NCI-H526 treated with DMSO at 0.1 percent for 48 hours (cell line): ENCODE results near the gene HIVEP2.

Experiments
- DNase-seq: peaks from one replicate; lab custom pipeline; 2025; lab: John Stamatoyannopoulos, UW

HIVEP2 gene

DNA sequence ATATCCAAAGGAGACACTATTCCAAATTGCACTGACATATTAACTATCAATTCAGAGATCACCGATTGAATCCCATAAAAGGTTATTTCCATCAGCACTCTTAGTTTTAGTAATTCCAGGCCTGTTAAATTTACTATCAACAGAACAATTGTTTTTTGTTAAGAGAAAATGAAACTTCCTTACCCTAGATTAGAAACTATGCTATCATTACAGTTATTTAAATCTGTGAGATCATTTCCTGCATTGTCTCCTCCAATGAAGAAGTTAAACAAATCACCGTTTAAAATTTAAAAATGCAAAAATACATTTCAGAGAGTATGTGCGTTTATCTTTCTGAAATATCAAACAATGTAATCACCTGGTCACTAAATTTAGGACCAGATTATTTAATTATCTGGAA is 57.5 kb downstream of the HIVEP2 start:
- no peak for DNase-seq

DNA sequence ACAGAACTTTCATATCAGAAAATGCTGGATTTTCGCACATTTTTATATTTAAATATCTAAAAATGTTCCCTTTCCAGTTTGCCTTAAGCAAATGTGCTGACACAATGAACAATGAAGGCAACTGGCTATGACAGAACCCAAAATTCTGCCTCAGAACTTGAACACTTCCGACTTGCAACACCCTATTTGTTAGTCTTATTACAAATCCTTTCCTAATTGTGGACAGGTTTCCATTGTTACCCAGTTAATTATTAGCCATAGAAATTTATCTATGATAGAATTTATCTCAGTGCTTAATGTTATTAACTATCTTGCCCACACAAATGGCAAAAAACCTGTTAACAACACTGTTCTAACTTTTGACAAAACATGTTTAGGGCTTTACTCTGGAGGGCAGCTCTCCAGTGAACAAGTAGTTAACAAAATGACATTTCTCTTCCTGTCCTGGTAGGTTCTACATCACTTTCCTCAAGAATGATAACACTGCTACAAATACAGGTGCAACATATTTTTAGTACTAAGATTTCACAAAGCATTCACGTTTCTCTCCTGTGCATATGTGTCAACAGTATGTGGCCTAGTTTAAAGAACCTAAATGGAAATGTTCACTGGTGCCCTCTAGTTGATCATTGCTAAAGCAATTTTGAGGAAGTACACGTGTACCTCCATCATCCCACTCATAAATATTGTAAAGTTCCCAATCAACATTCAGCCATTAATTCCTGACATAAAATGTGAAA is 58.4 kb downstream of the HIVEP2 start:
- no peak for DNase-seq

DNA sequence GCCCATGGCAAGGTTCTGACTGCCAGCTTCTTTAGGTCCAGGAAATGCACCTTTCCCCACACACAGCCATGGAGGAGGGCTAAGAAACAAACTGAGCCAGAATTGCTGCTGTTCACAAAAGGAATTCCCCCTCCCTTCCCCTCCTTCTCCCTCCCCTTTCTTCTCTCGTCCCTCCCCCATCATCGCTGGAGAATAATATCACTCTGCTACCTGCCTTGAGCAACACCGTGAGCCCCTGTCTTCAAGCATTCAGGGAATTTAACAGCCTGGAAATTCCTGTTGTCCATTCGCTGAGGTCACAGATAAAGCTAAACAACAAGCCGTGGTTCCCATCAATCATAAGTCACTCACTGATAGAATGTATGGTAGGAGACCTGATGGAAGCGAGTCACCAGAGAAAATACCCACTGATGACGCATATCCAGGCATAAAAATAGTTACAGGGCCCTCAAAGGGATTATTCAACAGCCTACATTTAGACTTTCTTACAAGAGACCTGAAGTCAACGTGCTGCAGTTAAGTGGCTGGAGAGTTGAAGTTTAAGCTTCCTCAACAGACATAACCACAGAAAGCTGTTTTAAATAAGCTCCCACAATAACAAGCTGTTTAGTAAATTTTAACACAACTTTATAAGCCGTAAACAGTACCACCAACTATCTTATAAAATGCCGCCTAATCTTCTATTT is 59.7 kb downstream of the HIVEP2 start:
- no peak for DNase-seq

DNA sequence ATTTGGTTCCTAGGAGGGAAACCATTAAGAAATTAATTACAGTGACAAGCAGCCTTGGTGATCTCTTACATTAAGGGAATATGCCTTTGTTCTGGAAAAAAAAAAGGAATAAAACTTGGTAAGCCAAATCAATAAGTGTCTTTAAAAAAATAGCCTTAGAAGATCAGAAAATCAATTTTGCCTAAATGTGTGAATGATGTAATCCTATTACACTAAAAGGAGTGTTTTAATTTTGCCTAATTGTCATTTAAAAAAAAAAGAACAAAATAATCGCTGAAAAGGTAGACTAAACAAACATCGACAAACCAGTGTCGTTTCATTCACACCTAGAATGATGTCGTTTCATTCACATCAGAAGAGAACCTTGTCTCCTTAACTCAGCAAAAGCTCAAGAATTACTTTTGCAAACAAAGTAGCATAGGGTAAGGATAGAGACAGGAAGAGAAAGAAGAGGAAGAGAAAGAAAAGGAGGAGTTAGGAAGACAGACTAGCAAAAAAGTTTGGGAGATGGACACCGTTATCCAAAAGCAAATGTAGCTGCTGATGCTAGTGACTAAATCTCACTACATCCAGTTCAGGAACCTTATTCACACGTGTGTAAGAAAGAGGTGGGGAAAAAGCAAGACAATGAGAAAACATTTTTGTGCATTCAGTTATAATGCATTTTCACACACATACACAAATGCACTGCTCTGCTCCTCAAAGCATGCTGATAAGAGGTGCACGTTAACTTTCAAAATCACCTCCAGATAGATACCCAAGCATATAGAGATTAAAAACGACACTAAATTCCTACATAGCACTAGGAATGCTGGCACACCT is 60.6 kb downstream of the HIVEP2 start:
- DNase-seq: no peak

DNA sequence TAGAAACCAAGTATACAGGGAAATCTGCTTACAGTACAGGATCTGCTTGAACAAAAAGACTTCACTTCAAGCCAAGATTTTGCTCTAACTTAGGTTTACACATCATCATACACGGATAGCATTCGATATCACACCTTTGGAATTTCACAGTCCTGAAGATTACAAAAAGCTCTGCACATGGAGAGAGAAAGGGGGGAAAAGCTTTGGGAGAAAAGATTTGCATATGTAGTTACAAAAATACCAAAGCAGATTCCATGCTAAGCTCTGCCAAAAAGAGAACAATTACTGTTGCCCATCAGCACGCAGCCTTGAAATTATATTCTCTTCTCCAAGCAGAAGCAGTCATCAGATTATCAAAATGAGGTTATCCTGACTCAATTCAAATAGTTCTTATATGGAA is 62.0 kb downstream of the HIVEP2 start:
- DNase-seq: no peak

DNA sequence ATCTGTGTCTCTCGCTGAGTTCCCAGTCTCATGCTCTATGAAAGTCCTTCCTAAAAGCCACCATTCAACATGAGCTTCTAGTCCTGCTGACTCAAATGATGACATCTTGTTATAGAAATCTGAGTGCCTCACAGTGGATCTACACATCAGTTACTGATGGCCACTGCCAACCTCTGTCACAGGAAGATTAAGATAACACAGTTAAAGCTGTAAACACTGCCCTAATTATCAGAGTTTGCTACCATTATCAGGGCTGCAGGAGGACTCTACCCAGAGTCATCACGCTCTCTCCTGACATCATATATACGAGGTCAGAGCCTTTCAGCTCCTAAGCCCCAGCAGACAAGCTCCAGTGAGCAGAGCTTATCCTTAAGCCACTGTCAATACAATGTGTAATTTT is 63.2 kb downstream of the HIVEP2 start:
- no peak for DNase-seq

DNA sequence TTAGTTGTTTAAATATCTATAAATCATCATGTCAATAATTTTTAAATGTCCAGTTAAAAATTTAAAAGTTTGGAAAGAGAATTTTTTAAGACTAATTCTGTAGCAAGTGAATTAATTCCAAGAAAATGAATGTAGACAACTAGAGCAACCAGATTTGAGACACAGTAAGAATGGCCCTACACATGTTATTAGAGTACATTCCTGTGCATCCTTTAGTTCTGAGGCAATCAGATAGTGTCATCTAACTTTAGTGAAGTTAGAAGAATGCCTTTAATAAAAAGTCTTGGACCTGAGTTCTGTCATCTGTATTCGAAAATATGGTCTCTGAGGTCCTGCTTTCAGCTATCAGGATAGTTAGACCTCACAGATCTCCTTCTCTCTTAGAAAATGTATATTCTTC is 63.7 kb downstream of the HIVEP2 start:
- no peak for DNase-seq

DNA sequence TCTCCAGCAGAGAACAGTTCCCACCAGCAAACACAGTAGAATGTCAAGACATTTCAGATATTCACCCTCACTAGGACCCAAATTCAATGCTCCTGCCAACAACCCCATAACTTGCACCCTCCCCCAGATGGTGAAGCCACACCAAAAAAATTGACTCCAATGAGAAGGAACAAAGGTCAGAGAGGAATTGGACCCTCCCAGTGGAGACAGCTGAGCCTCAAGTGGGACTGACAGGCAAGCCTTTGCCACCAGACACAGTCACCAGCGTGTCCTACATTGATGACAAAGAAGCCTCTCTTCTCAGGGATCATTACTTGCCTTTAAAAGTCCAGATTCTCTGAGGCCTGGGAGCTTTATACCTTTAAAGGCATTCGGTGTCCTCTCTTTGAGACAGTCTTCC is 64.8 kb downstream of the HIVEP2 start:
- no peak for DNase-seq

DNA sequence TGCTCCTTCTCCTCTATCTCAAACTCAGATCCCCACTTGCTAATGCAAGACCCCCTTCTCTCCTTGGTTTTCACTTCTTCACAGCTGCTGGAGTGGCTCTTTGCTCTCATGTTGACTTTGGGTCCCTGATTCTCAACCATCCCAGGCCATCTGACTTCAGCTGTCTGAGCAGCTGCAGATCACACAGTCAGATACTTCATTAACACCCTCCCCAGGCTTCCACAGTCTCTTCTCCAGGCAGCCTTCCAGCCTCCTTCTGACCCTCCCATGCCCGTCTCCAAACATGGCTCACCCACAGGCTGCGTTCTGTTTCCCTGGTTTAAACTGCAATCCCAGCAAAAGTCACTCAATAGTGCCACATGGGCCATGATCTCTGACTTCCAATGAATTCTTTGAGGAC is 65.4 kb downstream of the HIVEP2 start:
- DNase-seq: no peak

DNA sequence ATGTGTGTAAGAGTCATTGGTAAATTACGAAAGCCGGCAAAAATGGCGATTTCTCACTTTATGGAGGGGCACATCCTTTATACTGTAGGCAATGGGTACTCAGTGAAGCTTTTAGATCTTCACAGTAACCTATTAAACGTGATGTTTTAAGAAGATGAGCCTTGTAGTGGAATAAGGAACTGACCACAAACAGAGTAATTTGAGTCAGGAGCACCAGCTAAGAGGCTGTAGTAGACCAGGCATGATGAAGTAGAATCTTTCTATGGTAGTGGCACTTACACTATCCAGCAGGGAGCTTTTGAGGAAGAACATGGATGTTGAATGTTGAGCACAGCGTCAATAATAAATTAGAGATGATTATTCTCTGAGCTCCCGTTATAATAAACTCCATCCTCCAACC is 65.9 kb downstream of the HIVEP2 start:
- DNase-seq: no peak

DNA sequence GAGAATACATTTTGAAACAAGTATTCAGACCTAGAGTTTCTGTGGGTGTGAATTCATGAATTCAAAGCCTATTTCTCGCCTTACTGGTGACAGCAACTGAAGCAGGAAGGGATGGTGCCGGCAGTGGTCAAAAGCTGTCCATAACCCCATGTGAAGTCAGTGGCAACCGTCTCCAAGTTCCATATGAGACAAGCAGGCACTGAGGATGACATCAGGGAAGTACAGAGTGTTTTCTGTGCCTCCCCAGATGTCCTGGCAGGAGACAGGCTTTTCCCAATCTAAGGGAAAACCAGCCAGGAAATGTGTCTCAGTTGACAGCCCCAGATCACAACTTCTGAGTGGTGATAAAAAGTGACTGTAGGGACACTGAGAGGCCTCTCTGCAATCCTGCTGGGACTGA is 66.6 kb downstream of the HIVEP2 start:
- DNase-seq: no peak

DNA sequence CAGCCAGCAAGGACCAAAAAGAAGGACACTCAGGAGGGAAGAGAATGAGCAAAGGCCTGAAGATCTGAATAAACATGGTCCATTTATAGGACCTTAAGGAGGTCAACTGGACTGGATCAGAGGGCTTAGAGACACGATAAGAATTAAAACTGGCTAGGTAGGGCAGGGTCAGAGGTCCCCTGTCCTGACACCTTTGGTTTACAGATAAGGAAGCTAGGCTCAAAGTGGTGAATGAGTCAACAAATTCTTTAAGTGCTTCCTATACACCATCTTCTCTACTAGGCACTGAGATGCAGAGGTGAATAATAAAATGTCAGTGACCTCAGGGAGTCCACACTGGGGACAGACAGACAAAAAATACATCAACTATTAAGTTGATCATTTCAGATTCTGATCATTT is 70.3 kb downstream of the HIVEP2 start:
- no peak for DNase-seq

DNA sequence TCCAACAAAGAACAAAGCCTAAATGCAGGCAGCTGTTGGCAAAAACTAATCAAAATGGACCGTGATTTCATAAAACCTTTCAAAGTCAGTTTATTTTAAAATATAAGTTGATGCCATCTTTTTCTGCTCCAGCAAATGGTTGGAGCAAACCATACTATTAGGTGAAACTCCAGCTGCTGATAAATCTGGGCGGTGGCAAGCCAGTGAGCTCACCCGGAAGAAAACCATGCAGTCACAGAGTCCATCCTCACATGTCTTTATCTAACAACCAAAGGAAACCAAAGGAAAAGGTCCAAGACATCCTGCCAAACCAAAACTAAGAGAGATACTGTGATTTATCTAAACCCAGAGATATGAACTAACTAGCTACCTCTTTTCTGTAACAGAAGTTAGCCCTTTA is 72.6 kb downstream of the HIVEP2 start:
- DNase-seq: no peak

DNA sequence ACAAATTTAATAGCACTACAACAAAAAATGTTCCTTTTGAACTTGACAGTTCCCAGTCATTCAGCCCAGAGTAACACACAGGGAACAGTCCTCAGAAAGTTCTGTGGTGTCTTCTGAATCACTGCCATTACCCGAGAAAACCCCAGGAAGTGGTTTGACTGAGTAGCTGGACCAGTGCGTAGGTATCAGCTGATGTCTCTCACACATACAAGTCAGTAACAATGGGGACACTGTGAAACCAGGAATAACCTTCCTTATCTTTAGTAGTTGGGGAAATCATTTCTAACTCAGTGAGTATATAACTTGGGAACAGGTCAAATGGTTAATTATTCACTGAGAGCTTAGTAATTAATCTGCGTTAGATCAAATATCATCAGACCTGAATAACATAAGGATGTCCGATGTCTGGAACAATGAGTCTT is 73.1 kb downstream of the HIVEP2 start:
- no peak for DNase-seq

DNA sequence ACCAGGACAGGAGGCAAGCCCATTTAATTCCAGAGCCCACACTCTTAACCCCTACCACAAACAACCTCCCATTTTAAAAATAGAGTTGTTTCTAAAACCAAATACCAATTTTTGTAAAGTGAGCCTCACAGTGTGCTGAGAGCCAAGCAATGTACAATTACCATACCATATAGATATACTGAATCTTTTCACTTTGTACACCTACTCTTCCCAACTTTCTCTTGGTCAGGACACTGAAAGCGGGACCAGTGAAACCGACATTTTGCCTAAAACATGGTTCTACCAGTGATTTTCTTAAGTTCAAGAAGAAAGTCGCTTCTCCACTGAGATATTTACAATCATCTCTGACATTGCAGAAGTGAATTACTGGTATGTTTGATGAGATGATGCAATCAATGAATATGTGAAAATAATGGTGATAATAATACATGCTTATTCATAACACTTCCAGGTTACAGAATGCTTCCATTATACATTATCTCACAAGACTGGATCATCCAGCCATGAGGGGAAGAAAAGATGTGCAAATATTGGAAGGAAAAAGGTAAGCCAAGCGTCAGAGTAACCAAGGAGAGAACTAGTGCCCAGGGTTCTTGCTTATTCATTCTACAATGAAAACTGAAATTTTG is 74.1 kb downstream of the HIVEP2 start:
- no peak for DNase-seq

DNA sequence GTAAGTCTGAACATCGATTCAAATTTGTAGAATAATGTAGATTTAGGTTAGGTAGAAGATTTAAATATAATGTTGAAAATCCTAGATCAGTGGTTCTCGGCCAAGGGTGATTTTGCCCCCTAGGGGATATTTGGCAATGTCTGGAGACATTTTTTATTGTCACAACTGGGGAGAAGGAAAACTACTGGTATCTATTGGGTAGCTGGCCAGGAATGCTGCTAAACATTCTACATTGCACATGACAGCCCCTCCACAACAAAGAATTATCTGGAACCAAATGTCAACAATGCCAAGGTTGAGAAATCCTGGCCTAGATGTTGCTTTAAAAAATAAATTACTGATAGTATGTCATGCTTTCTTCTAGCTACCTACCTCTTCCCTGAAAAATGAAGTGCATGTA is 76.1 kb downstream of the HIVEP2 start:
- DNase-seq: no peak

DNA sequence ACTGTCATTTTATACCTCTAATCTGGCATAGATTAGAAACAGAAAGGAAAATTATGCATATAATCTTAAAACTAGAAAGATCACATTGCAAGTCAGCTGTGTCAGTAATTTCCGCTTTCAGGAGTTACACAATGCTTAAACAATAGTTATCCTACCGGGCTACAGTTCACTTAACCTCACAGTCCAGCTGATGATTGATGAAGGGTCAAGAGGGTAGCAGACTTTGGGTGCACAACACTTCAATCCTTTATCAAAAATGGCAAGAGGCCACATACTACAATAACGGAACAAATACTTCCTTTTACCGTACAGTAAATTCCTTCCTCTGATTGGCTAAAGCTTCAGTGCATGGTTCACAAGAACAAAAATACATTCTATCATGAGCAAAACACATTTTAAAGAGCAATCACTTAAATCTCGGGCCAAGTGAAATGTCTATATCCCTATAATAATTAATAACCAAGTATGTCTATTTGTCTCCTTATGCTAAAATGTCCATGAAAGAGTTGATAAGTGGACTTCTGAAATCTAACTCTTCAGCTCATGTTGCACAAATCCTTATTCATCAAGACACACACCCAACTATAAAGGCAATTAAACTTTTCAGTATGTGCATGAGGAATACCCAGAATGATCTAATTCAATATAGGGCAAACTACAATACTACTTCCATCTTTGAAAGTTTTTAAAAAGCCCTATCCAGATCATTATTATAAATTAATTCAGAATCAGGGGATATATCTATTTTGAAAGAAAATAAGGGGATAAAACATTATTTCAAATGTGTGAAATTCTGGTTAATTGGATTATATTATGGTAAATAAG is 76.8 kb downstream of the HIVEP2 start:
- DNase-seq: no peak

DNA sequence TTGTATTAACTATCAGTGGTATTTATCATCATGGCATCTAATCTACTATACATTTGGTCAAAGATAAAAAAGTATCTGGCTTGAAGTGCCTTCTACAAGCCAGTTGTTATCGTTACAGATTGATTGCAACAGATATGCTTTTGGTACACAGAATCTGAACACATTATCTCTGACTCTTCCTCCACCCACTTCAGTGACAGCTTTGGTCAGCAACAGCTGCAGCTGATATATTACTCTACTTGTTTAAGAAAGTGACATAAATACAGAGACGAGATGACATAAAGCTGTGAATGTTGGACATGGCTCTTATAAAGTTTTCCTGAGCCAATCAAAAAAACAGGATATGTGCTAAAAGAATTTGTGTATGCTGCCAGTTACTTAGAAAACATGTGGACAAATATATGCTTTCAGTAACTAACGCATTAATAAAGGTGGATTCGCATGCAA is 77.6 kb downstream of the HIVEP2 start:
- no peak for DNase-seq

DNA sequence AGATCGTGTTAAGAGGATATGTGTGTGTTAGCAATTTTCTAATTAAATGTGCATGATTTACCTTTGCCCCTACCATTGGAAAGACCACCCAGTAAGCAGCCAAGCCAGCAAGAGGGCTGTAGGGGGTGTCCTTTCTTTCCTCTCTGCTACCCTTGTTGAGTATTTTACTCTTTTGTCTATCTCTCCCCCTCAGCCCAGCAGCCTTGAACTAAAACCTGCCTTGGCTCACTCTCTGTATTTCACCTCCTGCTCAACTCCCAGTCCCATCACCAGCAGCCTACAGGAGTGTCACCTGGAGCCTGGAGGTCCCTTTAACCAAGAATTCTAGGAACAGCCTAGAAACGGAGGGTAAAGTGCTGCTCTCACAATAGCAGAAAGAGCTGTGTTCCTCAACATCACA is 81.0 kb downstream of the HIVEP2 start:
- DNase-seq: no peak

DNA sequence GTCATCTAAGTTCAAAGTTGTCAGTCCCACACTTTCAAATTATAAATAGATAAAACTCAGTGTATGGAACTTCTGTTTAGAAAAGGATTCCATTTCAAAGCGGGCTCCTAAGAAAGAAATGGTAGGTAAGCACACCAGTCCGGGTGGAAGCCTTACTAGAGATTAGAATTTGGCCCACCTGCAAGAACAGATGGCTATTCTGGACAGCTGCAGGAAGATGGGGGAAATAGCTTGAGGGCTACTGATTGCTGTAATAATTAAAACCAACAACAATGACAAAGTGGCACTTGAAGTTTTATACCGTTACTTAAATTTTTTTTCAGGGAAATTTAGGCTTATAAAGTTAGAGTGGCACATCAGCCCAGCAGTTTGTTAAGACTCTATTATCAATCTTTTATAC is 83.3 kb downstream of the HIVEP2 start:
- DNase-seq: no peak

DNA sequence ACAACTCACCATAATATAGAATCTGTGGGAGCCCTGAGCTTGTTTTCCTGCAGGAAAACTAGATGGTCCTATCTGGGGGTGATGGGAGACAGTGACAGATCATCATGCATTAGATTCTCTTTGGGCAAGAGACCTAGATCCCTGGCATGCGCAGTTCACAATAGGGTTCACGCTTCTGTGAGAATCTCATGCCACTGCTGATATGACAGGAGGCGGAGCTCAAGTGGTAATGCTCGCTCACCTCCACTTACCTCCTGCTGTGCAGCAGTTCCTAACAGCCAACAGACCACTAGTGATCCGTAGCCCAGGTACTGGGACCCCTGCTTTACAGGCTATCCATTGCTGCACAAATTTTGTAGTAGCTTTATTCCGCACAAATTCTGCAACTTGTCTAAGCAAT is 84.5 kb downstream of the HIVEP2 start:
- no peak for DNase-seq
